Right atrium auricular region (tissue), 2 donors: ENCODE data around the gene GPSM1. TPM values are rescaled to one million over a fixed set of nuclear protein-coding genes. Genes with fewer than 3 reads are reported as not detected.

Source experiments
- DNase-seq: peaks from one replicate; pipeline ENCODE4 v3.0.0-alpha.2; 2019; ENCODE audit warnings: low spot score
- H3K27ac ChIP-seq, 2 donors: fragments of 200-600 bp; sonication (generic); 1 replicate in 1 of 2; 2 replicates in 1 of 2; pipeline ENCODE4 v1.5.1; 2016 to 2019
- H3K27me3 ChIP-seq, 2 donors: fragments of 200-600 bp; sonication (generic); one replicate each; pipeline versions ENCODE4 v1.5.1 to v1.6.0; 2017 to 2019
- H3K36me3 ChIP-seq: fragments of 200-600 bp; sonication (generic); one replicate; pipeline ENCODE4 v1.5.1; 2016
- H3K4me1 ChIP-seq, 2 donors: fragments of 200-600 bp; sonication (generic); one replicate each; pipeline versions ENCODE4 v1.5.1 to v1.6.0; 2017 to 2019
- H3K4me3 ChIP-seq, 2 donors: fragments of 200-600 bp; sonication (generic); 1 replicate in 1 of 2; 2 replicates in 1 of 2; pipeline ENCODE4 v1.5.1; 2017 to 2019; ENCODE audit warnings: mild to moderate bottlenecking in 1 of 2, moderate library complexity in 1 of 2
- H3K9me3 ChIP-seq, 2 donors: fragments of 200-600 bp; sonication (generic); one replicate each; pipeline ENCODE4 v1.5.1; 2019
- CTCF ChIP-seq, 2 donors: fragments of 200-600 bp; sonication (generic); IDR thresholded peaks; one replicate each; pipeline ENCODE4 v1.5.1; 2019; ENCODE audit warnings: antibody characterized with exemption in 2 of 2
- total RNA-seq, 2 donors: library from RNA; depleted of rRNA; stranded (reverse); fragments of >200 nt; gene quantifications; one replicate each; pipeline ENCODE4 v1.1.0, GENCODE V29; 2016

Gene GPSM1
- total RNA-seq, 2 donors from 2014 or later: 39.4 to 44.5 TPM

GRCh38 chr9:136366826-136367225 lies 39.5 kb downstream of the GPSM1 start:
- no peak overlapping the region for H3K27ac ChIP-seq
- TF ChIP-seq CTCF (IDR thresholded peaks at IDR 0.05): no peak
- H3K4me1 ChIP-seq: peaks cover 0 to 24% of the 10 kb centered on the region in 2 donors
- no peaks in the 10 kb centered on the region for H3K27me3 ChIP-seq
- no peaks in the 10 kb centered on the region for H3K9me3 ChIP-seq
- H3K36me3 ChIP-seq: no peaks in the 10 kb centered on the region
- no peak for DNase-seq
- H3K4me3 ChIP-seq: no peak overlapping the region

- H3K36me3 ChIP-seq: no peaks in the 10 kb centered on the region
- no peak for TF ChIP-seq CTCF (IDR thresholded peaks at IDR 0.05)
- H3K4me3 ChIP-seq: no peak overlapping the region
- no peaks in the 10 kb centered on the region for H3K9me3 ChIP-seq
- no peak for DNase-seq
- no peak overlapping the region for H3K27ac ChIP-seq
- no peaks in the 10 kb centered on the region for H3K27me3 ChIP-seq
- peaks cover 0 to 23% of the 10 kb centered on the region in 2 donors for H3K4me1 ChIP-seq
Observed at GRCh38 chr9:136367296-136368145, 40.2 kb downstream of the GPSM1 start.

GRCh38 chr9:136368190-136368589 lies 40.9 kb downstream of the GPSM1 start:
- H3K36me3 ChIP-seq: no peaks in the 10 kb centered on the region
- no peaks in the 10 kb centered on the region for H3K9me3 ChIP-seq
- TF ChIP-seq CTCF (IDR thresholded peaks at IDR 0.05): no peak
- no peak for DNase-seq
- H3K4me3 ChIP-seq: no peak overlapping the region
- H3K27me3 ChIP-seq: no peaks in the 10 kb centered on the region
- peaks cover 0 to 25% of the 10 kb centered on the region in 2 donors for H3K4me1 ChIP-seq
- no peak overlapping the region for H3K27ac ChIP-seq

- no peaks in the 10 kb centered on the region for H3K9me3 ChIP-seq
- H3K36me3 ChIP-seq: no peaks in the 10 kb centered on the region
- H3K4me3 ChIP-seq: no peak overlapping the region
- no peaks in the 10 kb centered on the region for H3K27me3 ChIP-seq
- no peak for TF ChIP-seq CTCF (IDR thresholded peaks at IDR 0.05)
- H3K4me1 ChIP-seq: peaks cover 0 to 17% of the 10 kb centered on the region in 2 donors
- H3K27ac ChIP-seq: no peak overlapping the region
- no peak for DNase-seq
Observed at GRCh38 chr9:136370037-136370436, 42.7 kb downstream of the GPSM1 start.

- Histone ChIP-seq H3K27ac (no peak overlapping the region), H3K36me3 (no peaks in the 10 kb centered on the region), H3K27me3 (no peaks in the 10 kb centered on the region), H3K4me3 (no peak overlapping the region), H3K4me1 (peaks cover 0 to 13% of the 10 kb centered on the region in 2 donors), H3K9me3 (no peaks in the 10 kb centered on the region)
- no peak for DNase-seq
- no peak for TF ChIP-seq CTCF (IDR thresholded peaks at IDR 0.05)
Observed at GRCh38 chr9:136370687-136371532, 43.6 kb downstream of the GPSM1 start.
